HuH-7.5 (cell line): ENCODE data around the gene REXO1.
"Not testable (repeated sequence)": the region's sequence is repeated elsewhere in the genome, so short reads cannot be mapped to it uniquely, and the experiment has no call there.

Experiments used
- DNase-seq: peaks from one replicate; pipeline ENCODE4 v3.0.0; 2011; ENCODE audit warnings: low spot score

Gene REXO1

DNA sequence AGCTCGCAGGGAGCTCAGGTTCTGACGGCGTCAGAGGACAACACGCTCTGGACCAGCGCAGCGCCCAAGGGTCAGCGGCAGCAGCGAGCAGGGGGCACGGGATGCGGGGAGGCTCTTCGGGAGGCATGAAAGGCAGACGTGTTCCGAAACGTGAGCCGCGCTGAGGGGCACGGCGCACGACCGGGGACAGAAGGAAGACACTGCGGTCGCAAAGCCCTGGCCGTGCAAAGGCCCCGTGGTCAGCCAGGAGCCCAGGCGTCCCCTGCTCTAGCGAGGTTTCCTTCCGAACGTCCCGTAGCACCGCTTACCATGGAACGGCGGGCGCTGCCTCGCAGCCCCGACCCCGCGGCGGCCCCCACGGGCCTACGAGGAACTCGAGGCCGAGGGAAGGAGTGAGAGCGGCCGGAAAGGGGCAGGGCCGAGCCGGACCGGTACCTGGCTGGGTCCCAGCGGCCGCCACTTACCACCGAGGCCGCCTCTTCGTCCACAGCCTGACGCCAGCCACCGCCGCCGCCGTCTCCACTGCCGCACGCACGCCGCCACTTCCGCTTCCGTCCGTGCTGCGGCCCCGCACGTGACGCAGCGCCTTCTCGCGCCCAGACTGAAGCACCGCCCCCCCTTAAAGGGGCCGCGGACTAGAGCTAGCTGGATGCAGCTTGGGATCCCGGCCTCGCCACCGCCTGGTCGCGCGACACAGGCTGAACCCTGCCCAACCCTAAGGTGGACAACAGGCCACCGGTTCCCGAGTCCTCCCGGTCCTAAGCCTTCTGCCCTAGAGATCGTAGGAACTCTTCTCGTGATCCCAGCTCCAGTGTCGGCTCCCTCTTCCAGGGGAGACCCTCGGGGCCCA lies 27.6 kb upstream of the REXO1 start:
- peak; percentile 97 for DNase-seq

DNA sequence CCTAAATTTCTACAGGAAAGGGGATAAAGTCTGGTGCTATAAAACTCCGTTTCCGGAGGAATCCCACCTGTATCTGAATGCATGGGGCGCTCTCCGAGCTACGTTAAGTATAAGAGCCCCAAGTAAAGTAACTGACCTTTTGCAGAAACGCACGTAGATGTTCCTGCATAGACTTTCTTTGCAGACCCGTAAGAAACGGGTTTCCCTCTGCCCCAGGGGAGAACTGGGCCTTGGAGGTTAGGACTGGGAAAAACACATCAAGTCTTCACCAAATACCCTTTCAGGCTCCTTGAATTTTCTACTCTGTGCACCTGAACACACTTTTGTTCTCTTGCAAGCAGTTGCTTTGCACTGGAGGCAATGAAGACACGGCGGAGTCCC lies 27.0 kb upstream of the REXO1 start:
- not testable (repeated sequence) for DNase-seq

DNA sequence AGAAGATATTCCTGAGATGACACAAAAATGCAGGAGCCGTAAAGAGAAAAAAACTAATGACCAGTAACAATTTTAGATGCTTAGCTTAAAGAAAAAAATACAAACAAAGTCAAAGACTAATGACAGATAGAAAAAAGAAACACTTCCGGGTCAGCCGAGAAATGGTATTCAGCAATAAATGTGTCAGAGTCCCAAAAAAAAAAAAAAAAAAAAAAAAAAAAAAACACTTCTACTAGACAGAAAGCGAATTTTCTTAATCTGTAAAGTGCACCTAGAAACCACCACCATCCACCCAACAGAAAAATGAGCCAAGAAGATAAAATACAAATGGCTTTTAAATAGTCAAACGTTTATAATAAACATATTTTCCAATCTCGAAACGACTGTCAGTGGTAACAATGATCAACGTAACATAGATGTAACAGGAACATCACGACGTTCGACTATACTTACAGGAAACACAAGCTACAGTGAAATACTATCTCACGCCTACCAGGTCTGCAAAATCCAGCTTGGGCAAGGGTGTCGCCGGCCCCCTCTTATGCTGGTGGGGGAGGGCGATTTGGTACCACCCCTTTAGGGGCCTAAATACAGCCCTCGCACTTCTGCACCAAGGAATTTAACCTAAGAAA lies 26.4 kb upstream of the REXO1 start:
- DNase-seq: no peak

DNA sequence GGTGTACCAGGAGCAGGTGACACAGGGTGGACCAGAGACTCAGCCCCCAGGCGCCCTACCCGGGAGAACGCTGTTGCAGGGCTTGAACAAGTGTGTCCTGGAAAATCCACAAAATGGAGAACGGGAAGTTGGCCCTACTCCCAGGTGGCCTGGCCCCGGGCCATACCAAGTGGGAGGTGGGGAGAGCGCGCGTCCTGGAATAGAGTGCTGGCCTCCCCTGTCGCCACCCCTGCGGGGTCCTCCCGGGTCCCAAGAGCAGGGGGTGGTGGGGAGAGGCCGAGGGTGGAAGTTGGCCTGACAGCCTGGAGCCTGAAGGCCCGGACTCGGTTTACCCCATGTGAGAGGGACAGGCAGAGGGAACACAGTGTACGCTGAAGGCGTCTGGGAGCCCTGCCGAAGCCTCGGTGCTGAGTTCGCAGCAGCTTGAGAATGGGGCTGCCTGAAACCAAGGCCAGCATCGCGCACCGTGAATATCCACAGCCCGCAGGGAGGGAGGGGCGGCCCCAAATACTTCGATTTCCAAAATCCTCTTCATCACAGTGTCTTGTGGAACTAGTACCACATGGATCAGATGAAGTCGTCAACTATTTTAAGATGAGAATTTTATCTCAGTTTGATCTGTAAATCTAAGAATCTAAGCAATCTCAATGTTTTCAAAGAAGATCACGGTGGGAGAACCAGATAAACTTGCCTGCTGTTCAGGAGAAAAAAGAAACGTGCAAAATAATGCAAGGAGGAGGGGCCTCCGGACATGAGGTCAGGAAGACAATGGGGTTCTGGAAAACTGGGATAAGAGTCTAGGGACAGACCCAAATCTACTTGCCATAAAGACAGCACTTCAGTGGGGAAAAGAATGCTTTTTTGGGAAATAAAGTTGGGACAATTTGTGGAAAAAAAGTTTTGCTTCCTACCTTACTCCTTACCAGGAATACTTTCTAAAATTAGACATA lies 25.5 kb upstream of the REXO1 start:
- no peak for DNase-seq

DNA sequence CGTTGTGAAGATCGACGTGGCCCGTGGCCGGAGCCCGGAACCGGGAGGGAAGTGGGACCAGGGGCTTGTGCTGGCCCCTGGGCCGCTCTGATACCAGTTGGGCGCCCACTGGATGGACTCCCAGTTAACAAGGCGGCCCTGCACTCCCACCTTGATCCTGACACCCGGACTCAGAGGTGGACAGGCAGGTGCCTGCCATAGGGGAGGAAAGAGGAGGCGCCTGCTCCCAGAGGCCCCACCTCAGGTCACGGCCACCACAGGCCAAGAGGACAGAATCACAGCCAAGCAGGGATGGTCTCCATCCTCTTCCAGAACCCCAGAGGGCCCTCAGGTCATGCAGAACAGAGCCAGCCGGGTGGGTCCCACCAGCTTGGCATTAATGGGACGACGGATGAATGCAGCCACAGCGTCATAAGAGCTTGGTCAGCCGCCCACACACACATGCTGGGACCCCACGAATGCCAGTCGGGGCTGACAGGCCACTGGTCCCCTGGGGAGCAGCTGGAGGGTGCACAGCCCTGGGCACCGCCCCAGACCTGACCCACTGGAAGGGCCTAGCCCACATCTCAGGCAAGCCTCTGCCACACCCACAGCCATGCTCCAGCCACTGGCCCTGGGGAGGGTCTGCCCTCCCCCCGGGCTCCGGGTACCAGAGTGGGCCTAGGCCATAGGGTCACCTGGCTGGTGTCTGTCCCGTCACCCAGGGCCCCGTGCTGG lies 24.7 kb upstream of the REXO1 start:
- no peak for DNase-seq

DNA sequence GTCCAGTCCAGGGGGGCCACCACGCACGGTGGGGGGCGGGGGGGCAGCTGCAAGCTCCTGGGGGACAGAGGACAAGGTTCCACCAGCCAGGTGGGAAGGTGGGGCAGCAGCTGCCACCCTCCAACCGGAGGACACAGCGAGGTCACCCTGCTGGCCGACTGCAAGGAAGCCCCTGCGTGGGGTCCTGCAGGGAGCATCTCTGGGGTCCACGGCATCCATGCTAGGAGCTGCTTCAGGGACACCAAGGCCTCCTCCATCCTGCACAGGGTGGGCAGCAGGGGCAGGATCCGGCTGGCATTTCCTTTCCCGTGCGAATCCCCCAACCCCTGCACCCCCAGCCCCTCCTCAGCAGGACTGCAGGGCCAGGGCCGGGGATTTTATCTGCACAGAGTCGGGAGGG lies 23.3 kb upstream of the REXO1 start:
- no peak for DNase-seq

DNA sequence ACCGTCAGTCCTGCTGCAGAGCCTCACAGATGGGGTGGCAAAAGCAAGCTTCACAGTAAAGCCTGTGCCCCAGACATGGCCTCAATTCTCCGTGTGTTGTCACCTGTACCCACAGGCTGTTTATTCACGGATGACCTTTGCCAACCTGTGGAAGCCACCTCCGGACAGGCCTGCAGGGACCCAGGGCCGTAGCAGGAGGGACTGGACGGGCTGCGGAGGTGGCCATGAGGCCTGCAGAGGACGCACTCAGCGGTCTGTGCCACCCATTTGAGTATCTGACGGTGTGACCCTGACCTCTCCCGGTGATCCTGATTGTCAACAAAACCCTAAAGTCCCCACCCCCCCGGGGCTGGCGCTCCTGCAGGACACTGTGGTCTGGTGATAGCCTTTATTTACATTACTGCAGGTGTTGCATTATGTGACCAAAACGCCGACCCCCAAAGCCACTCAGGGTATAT lies 22.9 kb upstream of the REXO1 start:
- peak; percentile 89 for DNase-seq

DNA sequence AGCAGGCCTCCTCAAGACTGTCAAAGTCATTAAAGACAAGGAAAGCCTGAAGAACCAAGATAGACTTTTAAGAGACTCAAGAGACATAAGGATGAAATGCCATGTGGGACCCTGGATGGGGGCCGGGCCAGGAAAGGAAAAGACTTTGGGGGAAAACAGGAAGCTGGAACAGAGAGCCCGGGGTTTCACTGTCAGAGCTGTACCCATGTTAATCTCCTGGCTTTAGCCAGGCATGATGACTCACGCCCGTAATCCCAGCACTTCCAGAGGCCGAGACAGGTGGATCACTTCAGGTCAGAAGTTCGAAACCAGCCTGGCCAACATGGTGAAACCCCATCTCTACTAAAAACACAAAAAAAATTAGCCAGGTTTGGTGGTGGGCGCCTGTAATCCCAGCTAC lies 20.7 kb upstream of the REXO1 start:
- DNase-seq: no peak

DNA sequence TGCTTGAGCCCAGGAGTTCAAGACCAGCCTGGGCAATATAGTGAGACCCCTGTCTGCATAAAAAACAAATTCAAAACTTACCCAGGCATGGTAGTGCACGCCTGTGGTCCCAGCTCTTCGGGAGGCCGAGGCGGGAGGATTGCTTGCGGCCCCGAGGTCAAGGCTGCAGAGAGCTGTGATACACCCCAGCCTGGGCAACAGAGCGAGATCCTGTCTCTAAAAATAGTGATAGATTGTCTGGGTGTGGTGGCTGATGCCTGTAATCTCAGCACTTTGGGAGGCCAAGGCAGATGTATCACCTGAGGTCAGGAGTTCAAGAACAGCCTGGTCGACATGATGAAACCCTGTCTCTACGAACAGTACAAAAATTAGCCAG lies 19.1 kb upstream of the REXO1 start:
- DNase-seq: no peak

DNA sequence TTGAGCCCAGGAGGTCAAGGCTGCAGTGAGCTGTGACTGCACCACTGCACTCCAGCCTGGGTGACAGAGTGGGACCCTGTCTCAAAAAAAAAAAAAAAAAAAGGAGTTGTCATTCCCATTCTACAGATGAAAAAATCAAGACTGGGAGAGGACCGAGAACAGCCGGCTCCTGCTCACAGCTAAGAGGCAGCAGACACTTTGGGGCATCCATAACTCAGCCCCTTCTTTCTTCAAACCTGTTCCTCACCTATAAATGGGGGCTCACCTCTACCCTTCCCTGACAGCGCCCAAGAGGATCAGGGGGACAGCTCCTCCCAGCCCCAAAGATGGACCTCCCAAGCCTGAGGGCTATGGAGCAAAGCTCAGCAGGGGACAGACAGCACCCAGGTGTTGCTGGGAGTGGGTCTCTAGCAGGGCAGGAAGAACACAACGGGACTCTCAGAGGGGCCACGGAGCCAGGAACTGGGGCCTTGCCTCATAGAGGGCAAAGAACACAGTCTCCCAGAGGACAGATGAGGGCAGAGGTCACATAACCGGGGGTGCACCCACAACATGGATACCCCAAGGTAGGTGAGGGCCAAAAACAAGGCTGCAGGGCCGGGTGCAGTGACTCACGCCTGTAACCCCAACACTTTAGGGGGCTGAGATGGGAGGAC lies 18.5 kb upstream of the REXO1 start:
- no peak for DNase-seq

DNA sequence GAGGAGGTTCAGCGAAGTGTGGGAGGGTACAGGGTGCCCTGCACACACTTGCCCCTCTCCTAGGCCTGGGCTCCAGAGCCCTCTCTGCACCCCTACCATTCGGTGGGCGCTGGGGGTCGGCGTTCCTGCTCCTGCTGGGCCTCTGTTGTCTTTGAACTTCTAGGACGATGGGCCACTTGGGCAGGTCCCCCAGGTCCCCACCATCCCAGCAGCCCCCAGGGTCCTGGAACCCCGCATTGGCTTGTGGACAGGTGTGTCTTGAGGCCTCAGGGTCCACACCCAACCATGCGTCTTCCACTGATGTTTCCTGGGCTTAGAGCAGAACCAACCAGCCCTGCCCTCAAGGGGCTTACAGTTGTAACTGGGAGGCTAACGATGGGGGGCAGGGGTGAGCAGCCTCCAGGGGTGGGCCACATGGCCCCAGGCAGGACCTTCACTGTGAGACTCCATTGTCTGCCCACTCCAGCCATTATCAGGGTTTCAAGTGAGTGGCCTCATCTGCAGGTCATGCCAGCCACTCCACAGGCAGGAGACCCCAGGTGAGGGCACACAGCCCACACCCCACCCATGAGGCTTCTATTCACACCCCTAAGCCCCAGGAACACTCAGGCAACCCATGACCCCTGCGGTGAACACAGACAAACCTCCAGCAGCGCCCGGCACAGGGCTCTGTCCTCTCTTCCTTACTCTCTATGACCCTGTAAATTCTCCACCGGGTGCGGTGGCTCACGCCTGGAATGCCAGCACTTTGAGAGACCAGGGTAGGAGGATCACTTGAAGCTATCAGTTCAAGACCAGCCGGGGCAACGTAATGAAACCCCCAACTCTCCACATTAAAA lies 17.1 kb upstream of the REXO1 start:
- DNase-seq: no peak

DNA sequence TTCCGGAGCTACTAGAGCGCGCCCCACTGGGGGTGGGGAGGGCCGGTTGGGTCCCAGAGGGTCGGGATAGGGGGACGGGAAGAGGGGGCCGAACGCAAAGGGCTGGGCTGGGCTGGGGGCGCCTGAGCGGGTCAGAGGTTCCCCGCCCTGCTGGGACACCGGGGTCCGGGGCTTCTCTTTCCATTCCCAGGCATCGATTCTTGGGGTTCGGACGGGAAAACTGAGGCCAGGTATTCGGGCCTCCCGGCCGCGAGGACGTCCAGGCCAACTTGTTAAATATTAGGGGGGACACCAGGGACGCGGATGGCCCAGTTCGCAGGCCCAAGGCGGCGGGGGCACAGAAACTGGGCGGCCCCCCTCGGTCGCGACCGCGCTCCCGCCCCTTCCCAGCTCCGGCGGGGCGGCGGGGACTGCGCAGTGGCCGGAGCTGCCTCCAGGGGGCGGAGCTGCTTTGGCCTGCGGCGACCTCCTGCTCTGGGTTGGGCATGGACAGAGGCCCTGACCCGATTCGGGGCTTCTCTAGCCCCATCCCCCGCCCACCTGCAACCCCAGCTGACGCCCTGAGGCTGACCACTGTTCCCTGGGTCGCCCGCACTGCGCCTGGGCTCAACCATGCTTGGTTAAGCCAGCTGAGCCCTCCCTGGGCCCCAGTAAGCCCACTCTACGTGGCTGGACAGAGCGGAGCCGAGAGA lies 16.3 kb upstream of the REXO1 start:
- peak; percentile 96 for DNase-seq

DNA sequence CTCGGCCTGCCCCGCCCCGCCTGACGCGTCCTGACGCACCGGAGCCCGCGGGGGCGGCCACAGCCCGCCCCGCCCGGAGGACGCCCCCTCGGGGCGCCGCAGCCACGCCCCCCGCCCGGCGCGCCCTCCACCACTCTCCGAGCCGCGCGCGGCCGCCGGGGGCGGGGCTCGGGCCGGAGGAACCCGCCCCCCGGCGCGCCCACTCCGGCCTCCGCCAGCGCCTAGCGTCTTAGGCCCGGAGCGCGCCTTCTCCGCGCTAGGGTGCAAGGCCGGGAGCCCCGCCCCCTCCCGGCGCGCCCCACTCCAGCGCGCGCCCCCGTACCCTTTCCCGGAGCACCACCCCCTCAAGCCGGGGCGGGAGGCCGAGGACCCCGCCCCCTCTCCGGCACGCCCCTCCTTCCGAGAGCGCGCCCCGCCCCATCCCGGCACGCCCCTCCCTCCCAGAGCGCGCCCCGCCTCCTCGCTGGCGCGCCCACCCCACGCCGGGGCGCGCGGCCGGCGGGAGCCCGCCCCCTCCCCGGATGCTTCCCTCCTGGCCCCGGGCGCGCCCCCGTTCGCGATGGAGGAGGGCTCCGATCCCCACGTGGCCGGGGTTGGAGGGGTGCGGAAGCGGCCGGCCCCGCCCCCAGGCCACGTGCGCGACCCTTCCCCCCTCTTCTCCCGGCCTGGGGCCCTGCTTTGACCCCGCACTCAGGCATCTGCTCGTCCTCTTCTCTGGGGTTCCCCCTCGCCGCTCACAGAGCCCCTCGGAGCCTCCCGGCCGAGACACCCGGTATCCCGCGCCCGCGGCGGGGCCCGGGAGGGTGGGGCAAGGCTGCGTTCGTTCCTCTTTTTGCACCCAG lies 15.6 kb upstream of the REXO1 start:
- DNase-seq: peak; percentile 100

DNA sequence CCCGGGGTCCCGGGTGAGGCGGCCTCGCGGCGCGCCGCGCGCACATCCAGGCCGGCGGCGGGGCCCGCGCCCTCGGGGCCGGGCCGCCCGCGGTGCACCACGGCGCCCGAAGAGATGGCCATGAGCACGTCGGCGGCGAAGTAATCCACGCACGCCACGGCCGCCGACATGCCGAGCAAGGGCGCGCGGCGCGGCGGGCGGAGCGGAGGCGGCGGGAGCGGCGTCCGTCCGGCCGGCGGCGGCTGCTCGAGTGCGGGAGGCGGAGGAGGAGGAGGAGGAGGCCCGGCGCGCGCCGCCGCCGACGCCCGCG lies 15.0 kb upstream of the REXO1 start, which contains the start of gene KLF16:
Gene KLF16 (minus strand): TSS at position 252 of the 310 bp plus-strand sequence. CDS start 82 bp downstream, at position 170.
- no peak for DNase-seq

DNA sequence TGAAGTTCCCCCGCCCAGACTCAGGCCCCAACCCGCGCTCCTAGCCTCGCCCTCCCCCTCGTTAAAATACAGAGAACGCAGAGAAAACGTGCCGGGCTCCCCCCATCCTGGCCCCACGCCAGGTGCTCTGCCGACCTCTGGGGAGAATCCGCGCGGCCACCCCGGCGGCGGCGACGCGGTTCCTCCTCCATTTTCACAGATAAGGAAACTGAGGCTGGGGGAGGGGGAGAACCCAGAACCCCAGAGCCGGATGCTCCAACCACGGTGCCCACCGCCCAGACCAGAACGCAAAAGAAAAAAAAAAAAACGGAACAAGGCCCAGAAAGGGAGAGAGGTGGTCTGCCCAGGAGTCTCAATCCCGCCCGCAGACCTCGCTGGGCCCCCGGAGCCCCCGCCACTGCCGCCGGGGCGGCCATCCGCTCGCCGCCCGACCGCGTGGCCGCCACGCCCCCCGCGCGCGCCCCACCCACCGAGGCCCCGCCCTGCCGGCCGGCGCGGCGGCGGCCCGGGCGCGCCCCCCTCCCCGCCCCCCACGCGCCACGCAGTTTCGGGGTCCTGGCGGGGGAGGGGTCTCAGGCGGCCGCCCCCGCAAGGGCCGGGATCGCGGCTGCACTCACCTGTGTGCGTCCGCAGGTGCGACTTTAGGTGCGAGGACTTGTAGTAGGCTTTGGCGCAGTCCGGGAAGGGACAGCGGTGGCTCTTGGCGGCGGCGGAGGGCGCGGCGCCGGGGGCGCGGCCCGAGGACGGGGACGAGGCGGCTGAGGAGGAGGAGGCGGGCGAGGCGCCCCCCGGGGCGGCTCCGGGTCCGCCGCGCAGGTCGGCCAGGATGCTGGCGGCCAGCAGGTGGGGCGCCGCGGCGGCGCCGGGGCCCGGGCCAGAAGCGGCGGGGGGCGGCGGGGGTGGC lies 14.4 kb upstream of the REXO1 start:
- DNase-seq: peak; percentile 82

DNA sequence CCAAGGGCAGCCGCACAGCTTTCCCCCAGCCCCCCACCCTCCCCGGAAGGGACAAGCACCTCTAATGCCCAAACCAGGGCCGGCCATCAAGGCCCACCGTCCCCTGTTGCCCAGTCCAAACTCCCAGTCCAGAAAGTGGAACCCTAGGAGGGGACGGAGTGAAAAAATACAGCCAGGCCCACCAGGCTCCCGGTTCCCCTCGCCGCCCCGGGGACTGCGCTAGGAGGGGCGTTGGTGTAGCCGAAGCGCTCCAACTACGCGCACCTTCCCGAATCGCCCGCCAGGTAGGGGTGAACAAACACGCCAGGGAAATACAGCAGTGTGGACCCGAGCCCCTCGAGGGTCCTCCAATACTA lies 13.8 kb upstream of the REXO1 start:
- no peak for DNase-seq

DNA sequence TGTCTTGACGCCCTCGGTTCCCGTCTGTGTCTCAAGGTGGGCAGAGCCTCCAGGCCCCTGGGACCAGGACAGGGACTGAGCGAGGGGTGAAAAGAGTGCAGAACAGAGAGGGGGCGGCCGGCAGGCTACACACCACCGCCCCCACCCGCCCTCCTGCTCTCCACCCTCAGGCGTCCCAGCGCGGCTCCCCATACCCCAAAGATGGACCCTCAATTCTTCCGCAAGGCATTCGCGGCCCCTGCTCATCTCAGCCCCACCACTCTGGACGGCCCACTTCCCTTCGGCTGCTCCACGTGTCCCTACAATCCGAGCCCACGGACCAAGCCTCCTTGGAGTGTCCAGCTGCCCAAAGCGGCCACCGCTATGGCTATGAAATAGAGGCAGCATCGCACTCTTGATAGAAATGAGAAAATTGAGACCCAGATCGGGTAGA lies 13.3 kb upstream of the REXO1 start:
- no peak for DNase-seq
